GM21423 (cell line): ENCODE data around the gene OR4F6.

ENCODE experiments used
- ATAC-seq: cut with Tn5 transposase; IDR thresholded peaks from one replicate; pipeline ENCODE4 v1.9.1; 2021; ENCODE audit warnings: mild to moderate bottlenecking, moderate library complexity; ENCODE audit not compliant: unreplicated experiment

Gene OR4F6

GRCh38 chr15:101804375-101804774 is 1.1 kb downstream of the OR4F6 start:
- no peak for ATAC-seq

GRCh38 chr15:101804941-101805340 is 1.6 kb downstream of the OR4F6 start:
- no peak for ATAC-seq

DNA sequence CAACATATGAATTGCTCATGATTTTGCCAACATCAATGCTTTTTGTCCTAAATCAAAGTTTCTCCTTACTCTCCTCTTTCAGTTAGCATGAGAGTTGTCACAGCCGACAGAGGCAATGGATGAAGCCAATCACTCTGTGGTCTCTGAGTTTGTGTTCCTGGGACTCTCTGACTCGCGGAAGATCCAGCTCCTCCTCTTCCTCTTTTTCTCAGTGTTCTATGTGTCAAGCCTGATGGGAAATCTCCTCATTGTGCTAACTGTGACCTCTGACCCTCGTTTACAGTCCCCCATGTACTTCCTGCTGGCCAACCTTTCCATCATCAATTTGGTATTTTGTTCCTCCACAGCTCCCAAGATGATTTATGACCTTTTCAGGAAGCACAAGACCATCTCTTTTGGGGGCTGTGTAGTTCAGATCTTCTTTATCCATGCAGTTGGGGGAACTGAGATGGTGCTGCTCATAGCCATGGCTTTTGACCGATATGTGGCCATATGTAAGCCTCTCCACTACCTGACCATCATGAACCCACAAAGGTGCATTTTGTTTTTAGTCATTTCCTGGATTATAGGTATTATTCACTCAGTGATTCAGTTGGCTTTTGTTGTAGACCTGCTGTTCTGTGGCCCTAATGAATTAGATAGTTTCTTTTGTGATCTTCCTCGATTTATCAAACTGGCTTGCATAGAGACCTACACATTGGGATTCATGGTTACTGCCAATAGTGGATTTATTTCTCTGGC is 2.5 kb downstream of the OR4F6 start:
- ATAC-seq, result no peak

- ATAC-seq, result no peak
Measured at GRCh38 chr15:101807345-101807945, 4.1 kb downstream of the OR4F6 start.

GRCh38 chr15:101808201-101808600 is 4.9 kb downstream of the OR4F6 start:
- ATAC-seq, result no peak

DNA sequence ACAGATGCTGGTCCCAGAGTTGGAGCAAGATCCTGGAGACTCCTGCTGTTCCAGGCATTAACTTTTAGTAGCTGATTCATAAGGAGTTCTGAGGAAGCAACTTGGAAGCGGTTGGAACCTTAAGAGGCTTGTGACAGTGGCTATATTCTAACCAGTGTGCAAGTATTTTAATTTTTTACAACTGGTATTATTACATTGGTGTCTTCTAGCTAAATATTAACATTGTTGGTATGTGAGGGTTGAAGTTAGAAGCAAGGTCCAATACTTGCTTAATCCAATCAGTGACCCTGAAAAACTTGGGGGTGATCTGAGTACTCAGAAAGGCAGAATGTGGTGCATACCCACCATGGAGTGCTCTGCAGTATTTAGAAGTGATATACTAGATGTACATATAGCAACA is 7.1 kb downstream of the OR4F6 start:
- no peak for ATAC-seq

GRCh38 chr15:101810876-101811275 is 7.6 kb downstream of the OR4F6 start:
- no peak for ATAC-seq

GRCh38 chr15:101811902-101812301 is 8.6 kb downstream of the OR4F6 start, which contains the start of gene OR4F15:
TSS of gene OR4F15 (plus strand) at chr15:101812202. CDS start at chr15:101818187, 5,985 bp downstream.
- ATAC-seq, result no peak

GRCh38 chr15:101813803-101814534 is 10.7 kb downstream of the OR4F6 start:
- ATAC-seq, result no peak

DNA sequence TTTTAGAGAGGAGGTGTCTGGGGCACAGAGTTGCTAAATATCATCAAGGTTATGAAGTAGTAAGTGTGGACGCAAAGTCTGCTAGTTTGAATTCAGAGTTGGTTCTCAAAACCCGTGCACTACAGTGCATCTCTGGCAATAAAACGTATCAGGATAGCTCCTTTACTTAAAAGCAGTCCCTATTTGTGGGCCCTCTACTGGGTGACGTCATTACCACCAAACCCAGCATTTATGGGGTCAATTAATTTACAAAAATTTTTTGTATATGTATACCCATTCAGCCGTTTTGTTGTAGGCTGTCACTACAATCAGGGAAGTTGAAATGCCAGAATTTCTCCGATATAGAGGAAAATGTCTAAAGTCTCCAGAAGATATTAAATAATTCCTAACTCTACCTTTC is 17.5 kb downstream of the OR4F6 start:
- ATAC-seq, result no peak

GRCh38 chr15:101827257-101827656 is 23.9 kb downstream of the OR4F6 start:
- ATAC-seq, result no peak

DNA sequence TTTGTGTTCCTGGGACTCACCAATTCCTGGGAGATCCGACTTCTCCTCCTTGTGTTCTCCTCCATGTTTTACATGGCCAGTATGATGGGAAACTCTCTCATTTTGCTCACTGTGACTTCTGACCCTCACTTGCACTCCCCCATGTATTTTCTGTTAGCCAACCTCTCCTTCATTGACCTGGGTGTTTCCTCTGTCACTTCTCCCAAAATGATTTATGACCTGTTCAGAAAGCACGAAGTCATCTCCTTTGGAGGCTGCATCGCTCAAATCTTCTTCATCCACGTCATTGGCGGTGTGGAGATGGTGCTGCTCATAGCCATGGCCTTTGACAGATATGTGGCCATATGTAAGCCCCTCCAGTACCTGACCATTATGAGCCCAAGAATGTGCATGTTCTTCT is 25.5 kb downstream of the OR4F6 start:
- ATAC-seq, result no peak

- ATAC-seq, result no peak
Measured at GRCh38 chr15:101841656-101842055, 38.3 kb downstream of the OR4F6 start.

DNA sequence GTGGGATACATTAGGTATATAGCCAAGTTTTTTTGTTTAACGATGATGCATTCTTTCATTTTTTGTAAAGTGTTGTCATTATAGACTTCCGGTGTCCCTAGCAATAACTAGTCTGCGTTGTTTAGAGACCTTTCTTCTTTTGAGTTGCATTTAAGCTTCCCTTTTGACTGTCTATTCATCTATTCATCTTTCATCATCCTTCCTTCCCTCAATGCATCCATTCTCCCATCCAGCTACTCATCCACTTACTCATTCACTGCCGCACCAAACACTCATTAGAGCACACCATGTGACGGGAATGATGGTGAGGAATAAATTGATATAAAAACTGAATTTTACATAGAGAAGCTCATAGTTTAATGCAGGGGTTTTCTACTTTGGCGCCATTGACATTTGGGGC is 41.6 kb downstream of the OR4F6 start:
- ATAC-seq, result no peak

- ATAC-seq, result no peak
Measured at GRCh38 chr15:101852356-101852755, 49.0 kb downstream of the OR4F6 start.
